GM12878 (cell line): ENCODE measurements around the gene ALDH1A3. TPM values are rescaled to one million over a fixed set of nuclear protein-coding genes. Genes with fewer than 3 reads are reported as not detected.

ENCODE experiments used
- ATAC-seq: fragments of 200-7000 bp; cut with Tn5 transposase; 3 replicates; pipeline ENCODE4 v1.9.1; 2020; ENCODE audit warnings: mild to moderate bottlenecking, moderate library complexity
- BruUV-seq: library from RNA; stranded (reverse); fragments of 400-500 nt; replicated peaks from 2 replicates; lab custom pipeline; 2021; lab: Mats Ljungman, UMichigan
- CTCF ChIA-PET: fragments of 300-600 bp; sonication (Branson Sonifier 250); formaldehyde crosslinking; extraction: SDS; loops from one replicate; lab custom pipeline; 2021; ENCODE audit warnings: inconsistent platforms; lab: Yijun Ruan, JAX
- POLR2A ChIA-PET: fragments of 350-600 bp; formaldehyde crosslinking; extraction: SDS; loops from one replicate; lab custom pipeline; 2021; ENCODE audit warnings: inconsistent platforms; lab: Charles Lee
- RAD21 ChIA-PET: fragments of 300-600 bp; sonication (Branson Sonifier 250); formaldehyde crosslinking; loops from one replicate; lab custom pipeline; 2023; ENCODE audit warnings: antibody characterized with exemption; ENCODE audit not compliant: unreplicated experiment; lab: Charles Lee
- SMC1A ChIA-PET: fragments of 300-600 bp; sonication (Branson Sonifier 250); formaldehyde crosslinking; loops from one replicate; lab custom pipeline; 2023; ENCODE audit not compliant: unreplicated experiment, uncharacterized antibody; lab: Charles Lee
- DNase-seq: peaks from one replicate; pipeline ENCODE4 v3.0.0-alpha.2; 2011; ENCODE audit warnings: low read depth, low spot score
- FAIRE-seq: peaks from 3 replicates; lab custom pipeline; 2011; peaks lifted over from hg19 to GRCh38; lab: Jason Lieb, UNC
- H2AFZ ChIP-seq: 2 replicates; pipeline ENCODE4 v1.6.0; 2011; ENCODE audit warnings: low read depth, low read length, control low read depth; ENCODE audit not compliant: control insufficient read depth
- H3K27ac ChIP-seq: 2 replicates; pipeline ENCODE4 v1.5.1; 2011; ENCODE audit warnings: control low read depth; ENCODE audit not compliant: control insufficient read depth, insufficient read depth
- H3K27me3 ChIP-seq, 2 experiments: replicated peaks in 1 of 2; 2 replicates each; pipeline versions ENCODE4 v1.6.0 to v1.6.1; 2011; ENCODE audit warnings: low read length in 1 of 2; ENCODE audit not compliant: control insufficient read depth in 2 of 2, insufficient read depth in 2 of 2
- H3K36me3 ChIP-seq, 2 experiments: 2 replicates each; pipeline ENCODE4 v1.5.1; 2011; ENCODE audit warnings: low read length in 1 of 2; ENCODE audit not compliant: control insufficient read depth in 2 of 2, insufficient read depth in 2 of 2
- H3K4me1 ChIP-seq: 2 replicates; pipeline ENCODE4 v1.6.1; 2011; ENCODE audit warnings: mild to moderate bottlenecking, low read length, moderate library complexity, mixed read lengths; ENCODE audit not compliant: control insufficient read depth, insufficient read depth
- H3K4me2 ChIP-seq: 2 replicates; pipeline ENCODE4 v1.6.0; 2011; ENCODE audit warnings: control low read depth; ENCODE audit not compliant: control insufficient read depth, insufficient read depth
- H3K4me3 ChIP-seq: fragments of 200-600 bp; sonication (generic); 2 replicates; pipeline ENCODE4 v1.5.1; 2016
- H3K79me2 ChIP-seq: 2 replicates; pipeline ENCODE4 v1.6.0; 2011; ENCODE audit warnings: low read length; ENCODE audit not compliant: control insufficient read depth, insufficient read depth
- H3K9ac ChIP-seq: 2 replicates; pipeline ENCODE4 v1.8.0; 2011; ENCODE audit warnings: low read length, control low read depth, mixed read lengths; ENCODE audit not compliant: control insufficient read depth, insufficient read depth
- H3K9me3 ChIP-seq: replicated peaks from 3 replicates; pipeline ENCODE4 v1.5.1; 2011; ENCODE audit warnings: mild to moderate bottlenecking, low read length; ENCODE audit not compliant: control insufficient read depth, insufficient read depth
- H4K20me1 ChIP-seq: 2 replicates; pipeline ENCODE4 v1.6.0; 2011; ENCODE audit not compliant: control insufficient read depth, insufficient read depth
- ATF2 ChIP-seq: IDR thresholded peaks from 2 replicates; pipeline ENCODE4 v1.6.1; 2012; ENCODE audit warnings: low read length, inconsistent platforms
- ELK1 ChIP-seq: IDR thresholded peaks from 2 replicates; pipeline ENCODE4 v1.6.1; 2012; ENCODE audit warnings: low read depth, low read length, improper control_type of control experiment
- ETV6 ChIP-seq, 2 experiments: fragments of 450-650 bp in 1 of 2; IDR thresholded peaks in 1 of 2; conservative IDR thresholded peaks in 1 of 2; 2 replicates each; pipeline ENCODE4 v1.6.1; 2014; ENCODE audit warnings: antibody characterized with exemption in 1 of 2, borderline replicate concordance in 1 of 2, low read depth in 1 of 2, mild to moderate bottlenecking in 1 of 2, moderate library complexity in 1 of 2
- JUND ChIP-seq: IDR thresholded peaks from 2 replicates; pipeline ENCODE4 v1.6.1; 2012; ENCODE audit warnings: low read depth, mild to moderate bottlenecking, low read length, improper control_type of control experiment, moderate library complexity
- MLLT1 ChIP-seq: fragments of 450-650 bp; IDR thresholded peaks from 2 replicates; pipeline ENCODE4 v1.6.1; 2016; ENCODE audit warnings: mild to moderate bottlenecking
- NR2C1 ChIP-seq: fragments of 450-650 bp; IDR thresholded peaks from 2 replicates; pipeline ENCODE4 v1.6.1; 2017; ENCODE audit warnings: antibody characterized with exemption, mild to moderate bottlenecking, moderate library complexity
- RAD51 ChIP-seq: fragments of 450-650 bp; IDR thresholded peaks from 2 replicates; pipeline ENCODE4 v1.6.1; 2016; ENCODE audit warnings: moderate library complexity, mild to moderate bottlenecking, inconsistent platforms
- SUZ12 ChIP-seq: fragments of 200-600 bp; sonication (generic); IDR thresholded peaks from one replicate; pipeline ENCODE4 v1.6.1; 2018; ENCODE audit warnings: antibody characterized with exemption, mild to moderate bottlenecking; ENCODE audit not compliant: unreplicated experiment
- TAF1 ChIP-seq: IDR thresholded peaks from 2 replicates; pipeline ENCODE4 v1.6.1; 2011; ENCODE audit warnings: mild to moderate bottlenecking, low read depth, low read length, borderline replicate concordance
- TCF12 ChIP-seq: IDR thresholded peaks from 2 replicates; pipeline ENCODE4 v1.6.1; 2011; ENCODE audit warnings: low read depth, mild to moderate bottlenecking, low read length
- ZBED1 ChIP-seq: IDR thresholded peaks from 2 replicates; pipeline ENCODE4 v1.6.1; 2016; ENCODE audit warnings: borderline replicate concordance
- ZNF207 ChIP-seq: fragments of 450-650 bp; IDR thresholded peaks from 2 replicates; pipeline ENCODE4 v1.6.1; 2014; ENCODE audit warnings: antibody characterized with exemption, mild to moderate bottlenecking, borderline replicate concordance
- WGBS: methylation state at CpG from one replicate; pipeline ENCODE4 v1.1.6; 2016; ENCODE audit warnings: low lambda C conversion rate; ENCODE audit not compliant: insufficient replicate concordance, insufficient coverage; ENCODE audit errors: missing lambda C conversion rate; 5-methylcytosine and 5-hydroxymethylcytosine counted together
- in situ Hi-C: fragments of 300-500 bp; cut with MboI; formaldehyde crosslinking; loops from 9 replicates; pipeline ENCODE4 v1.14.3; 2018; ENCODE audit warnings: mixed read lengths
- intact Hi-C: fragments of 100-400 bp; cut with micrococcal nuclease; formaldehyde crosslinking; loops from one replicate; pipeline ENCODE4 v1.14.2; 2022; ENCODE audit not compliant: unreplicated experiment
- polyA plus RNA-seq, 11 experiments: library from polyadenylated mRNA; depleted of rRNA in 4 of 11; unstranded in 6 of 11; stranded (reverse) in 5 of 11; fragments of >200 nt; fragmentation: Nextera tagmentation in 4 of 11; fragmentation: Illumina TruSeq in 1 of 11; extraction: Ambion mirVana in 4 of 11; extraction: Trizol in 1 of 11; gene quantifications; 1 replicate in 1 of 11; 2 replicates in 10 of 11; pipeline versions ENCODE4 v1.2.1 to v1.2.3, GENCODE V29; 2011 to 2016; ENCODE audit warnings: inconsistent platforms in 2 of 11, missing spikeins in 2 of 11, low read depth in 1 of 11
- total RNA-seq, 4 experiments: library from RNA; depleted of rRNA in 3 of 4; stranded (reverse); fragments of >200 nt in 3 of 4; fragmentation: Illumina TruSeq in 1 of 4; extraction: Trizol in 1 of 4; gene quantifications; 2 replicates each; pipeline versions ENCODE4 v1.2.1 to v1.2.3, GENCODE V29; 2013 to 2021
- TF ChIP-seq, protein P1 (sequence below): IDR thresholded peaks from 2 replicates; pipeline ENCODE4 v1.6.1; 2011; ENCODE audit warnings: low read depth, low read length, improper control_type of control experiment, borderline replicate concordance
- TF ChIP-seq, protein P2 (sequence below): fragments of 450-650 bp; formaldehyde crosslinking; IDR thresholded peaks from 2 replicates; pipeline ENCODE4 v1.5.0; 2022; ENCODE audit warnings: mild to moderate bottlenecking, missing genetic modification characterization

Gene ALDH1A3
- total and polyA plus RNA-seq, 10 of the 15 experiments (the other 5 are each of a cell fraction or from before 2014, with no cell fraction given): 0.06 to 0.69 (median 0.18) TPM

- Histone ChIP-seq H3K9ac (no peak overlapping the region), H3K4me3 (no peak overlapping the region), H3K36me3 (no peaks in the 10 kb centered on the region), H3K4me1 (no peaks in the 10 kb centered on the region), H3K9me3 (no peaks in the 10 kb centered on the region), H4K20me1 (no peaks in the 10 kb centered on the region), H3K27me3 (peaks cover 12 to 13% of the 10 kb centered on the region in 2 experiments), H2AFZ (no peak overlapping the region), H3K4me2 (no peak overlapping the region), H3K79me2 (no peaks in the 10 kb centered on the region), H3K27ac (no peak overlapping the region)
- FAIRE-seq: no peak
- DNase-seq: no peak
- POLR2A ChIA-PET: no interaction called here
- RAD21 ChIA-PET: no interaction called here
- no TSS peak for BruUV-seq
- CTCF ChIA-PET: no interaction called here
- in situ Hi-C loops (no loop called here), intact Hi-C loops (no loop called here)
- SMC1A ChIA-PET: interaction anchor here (0.6 to 1.0 kb wide), 2 partner anchors 11 to 880 kb away, joined by 3 read pairs; no protein-coding TSS in a partner anchor
- WGBS: 44% methylated on average over 9 of the region's 9 CpGs
- no peak for ATAC-seq
- TF ChIP-seq, protein P1, sequence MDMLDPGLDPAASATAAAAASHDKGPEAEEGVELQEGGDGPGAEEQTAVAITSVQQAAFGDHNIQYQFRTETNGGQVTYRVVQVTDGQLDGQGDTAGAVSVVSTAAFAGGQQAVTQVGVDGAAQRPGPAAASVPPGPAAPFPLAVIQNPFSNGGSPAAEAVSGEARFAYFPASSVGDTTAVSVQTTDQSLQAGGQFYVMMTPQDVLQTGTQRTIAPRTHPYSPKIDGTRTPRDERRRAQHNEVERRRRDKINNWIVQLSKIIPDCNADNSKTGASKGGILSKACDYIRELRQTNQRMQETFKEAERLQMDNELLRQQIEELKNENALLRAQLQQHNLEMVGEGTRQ: no peak
- TF ChIP-seq ETV6 (conservative IDR thresholded peaks at IDR 0.05 in 1 of 2, IDR thresholded peaks at IDR 0.05 in 1 of 2; ENCODE audit: borderline replicate concordance in 1 of 2, low read depth in 1 of 2) (no peak), TCF12 (no peak), ATF2 (no peak), ELK1 (no peak), SUZ12 (no peak), ZNF207 (no peak), NR2C1 (no peak), MLLT1 (no peak), RAD51 (no peak), TAF1 (no peak), ZBED1 (no peak), JUND (no peak)
- TF ChIP-seq, protein P2, sequence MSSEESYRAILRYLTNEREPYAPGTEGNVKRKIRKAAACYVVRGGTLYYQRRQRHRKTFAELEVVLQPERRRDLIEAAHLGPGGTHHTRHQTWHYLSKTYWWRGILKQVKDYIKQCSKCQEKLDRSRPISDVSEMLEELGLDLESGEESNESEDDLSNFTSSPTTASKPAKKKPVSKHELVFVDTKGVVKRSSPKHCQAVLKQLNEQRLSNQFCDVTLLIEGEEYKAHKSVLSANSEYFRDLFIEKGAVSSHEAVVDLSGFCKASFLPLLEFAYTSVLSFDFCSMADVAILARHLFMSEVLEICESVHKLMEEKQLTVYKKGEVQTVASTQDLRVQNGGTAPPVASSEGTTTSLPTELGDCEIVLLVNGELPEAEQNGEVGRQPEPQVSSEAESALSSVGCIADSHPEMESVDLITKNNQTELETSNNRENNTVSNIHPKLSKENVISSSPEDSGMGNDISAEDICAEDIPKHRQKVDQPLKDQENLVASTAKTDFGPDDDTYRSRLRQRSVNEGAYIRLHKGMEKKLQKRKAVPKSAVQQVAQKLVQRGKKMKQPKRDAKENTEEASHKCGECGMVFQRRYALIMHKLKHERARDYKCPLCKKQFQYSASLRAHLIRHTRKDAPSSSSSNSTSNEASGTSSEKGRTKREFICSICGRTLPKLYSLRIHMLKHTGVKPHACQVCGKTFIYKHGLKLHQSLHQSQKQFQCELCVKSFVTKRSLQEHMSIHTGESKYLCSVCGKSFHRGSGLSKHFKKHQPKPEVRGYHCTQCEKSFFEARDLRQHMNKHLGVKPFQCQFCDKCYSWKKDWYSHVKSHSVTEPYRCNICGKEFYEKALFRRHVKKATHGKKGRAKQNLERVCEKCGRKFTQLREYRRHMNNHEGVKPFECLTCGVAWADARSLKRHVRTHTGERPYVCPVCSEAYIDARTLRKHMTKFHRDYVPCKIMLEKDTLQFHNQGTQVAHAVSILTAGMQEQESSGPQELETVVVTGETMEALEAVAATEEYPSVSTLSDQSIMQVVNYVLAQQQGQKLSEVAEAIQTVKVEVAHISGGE (CRISPR knock-in tag): no peak
Measured at GRCh38 chr15:100893964-100894295, 14.3 kb downstream of the ALDH1A3 start.
